Keratinocyte (primary cell): ENCODE results near the gene ADRM1.

ENCODE experiments used
- EZH2 ChIP-seq: IDR thresholded peaks from one replicate; pipeline ENCODE4 v1.6.1; 2012; ENCODE audit warnings: inconsistent platforms, mild to moderate bottlenecking, low read length, moderate library complexity
- TF ChIP-seq, protein P1 (sequence below), 3 experiments: IDR thresholded peaks in 1 of 3; conservative IDR thresholded peaks in 1 of 3; optimal IDR thresholded peaks in 1 of 3; 2 replicates in 2 of 3; 3 replicates in 1 of 3; pipeline versions ENCODE3 to v1.5.1; 2011; ENCODE audit warnings: low read length in 3 of 3, mild to moderate bottlenecking in 3 of 3, moderate library complexity in 2 of 3, control low read depth in 1 of 3, inconsistent platforms in 1 of 3; ENCODE audit not compliant: insufficient read depth in 2 of 3; ENCODE audit errors: extremely low read depth in 1 of 3

GRCh38 chr20:62350629-62351422, 48.0 kb downstream of the ADRM1 start:
- TF ChIP-seq, protein P1, sequence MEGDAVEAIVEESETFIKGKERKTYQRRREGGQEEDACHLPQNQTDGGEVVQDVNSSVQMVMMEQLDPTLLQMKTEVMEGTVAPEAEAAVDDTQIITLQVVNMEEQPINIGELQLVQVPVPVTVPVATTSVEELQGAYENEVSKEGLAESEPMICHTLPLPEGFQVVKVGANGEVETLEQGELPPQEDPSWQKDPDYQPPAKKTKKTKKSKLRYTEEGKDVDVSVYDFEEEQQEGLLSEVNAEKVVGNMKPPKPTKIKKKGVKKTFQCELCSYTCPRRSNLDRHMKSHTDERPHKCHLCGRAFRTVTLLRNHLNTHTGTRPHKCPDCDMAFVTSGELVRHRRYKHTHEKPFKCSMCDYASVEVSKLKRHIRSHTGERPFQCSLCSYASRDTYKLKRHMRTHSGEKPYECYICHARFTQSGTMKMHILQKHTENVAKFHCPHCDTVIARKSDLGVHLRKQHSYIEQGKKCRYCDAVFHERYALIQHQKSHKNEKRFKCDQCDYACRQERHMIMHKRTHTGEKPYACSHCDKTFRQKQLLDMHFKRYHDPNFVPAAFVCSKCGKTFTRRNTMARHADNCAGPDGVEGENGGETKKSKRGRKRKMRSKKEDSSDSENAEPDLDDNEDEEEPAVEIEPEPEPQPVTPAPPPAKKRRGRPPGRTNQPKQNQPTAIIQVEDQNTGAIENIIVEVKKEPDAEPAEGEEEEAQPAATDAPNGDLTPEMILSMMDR (optimal IDR thresholded peaks at IDR 0.05 in 1 of 3, IDR thresholded peaks at IDR 0.05 in 1 of 3, conservative IDR thresholded peaks at IDR 0.05 in 1 of 3; ENCODE audit: extremely low read depth in 1 of 3, insufficient read depth in 2 of 3, low read length in 3 of 3), result no peak
- TF ChIP-seq EZH2, result no peak
